Tibial nerve (tissue), 4 donors: ENCODE results near the gene RHBDD1. TPM values are rescaled to one million over a fixed set of nuclear protein-coding genes. Genes with fewer than 3 reads are reported as not detected.

ENCODE experiments used
- DNase-seq, 2 donors: peaks; one replicate each; pipeline ENCODE4 v3.0.0-alpha.2; 2019; ENCODE audit warnings: low spot score in 2 of 2
- H3K27ac ChIP-seq, 4 donors: fragments of 200-600 bp; sonication (generic) in 3 of 4; one replicate each; pipeline ENCODE4 v1.5.1; 2017 to 2019; ENCODE audit warnings: mild to moderate bottlenecking in 1 of 4
- H3K27me3 ChIP-seq, 2 donors: fragments of 200-600 bp; sonication (generic) in 1 of 2; one replicate each; pipeline versions ENCODE4 v1.5.1 to v1.6.0; 2017 to 2019
- H3K36me3 ChIP-seq, 3 donors: fragments of 200-600 bp; sonication (generic); one replicate each; pipeline ENCODE4 v1.5.1; 2018 to 2019
- H3K4me1 ChIP-seq, 4 donors: fragments of 200-600 bp; sonication (generic) in 3 of 4; one replicate each; pipeline ENCODE4 v1.5.1; 2017 to 2019
- H3K4me3 ChIP-seq, 4 donors: fragments of 200-600 bp; sonication (generic) in 3 of 4; one replicate each; pipeline ENCODE4 v1.5.1; 2017 to 2019; ENCODE audit warnings: mild to moderate bottlenecking in 1 of 4, moderate library complexity in 1 of 4
- H3K9me3 ChIP-seq, 4 donors: fragments of 200-600 bp; sonication (generic) in 3 of 4; one replicate each; pipeline ENCODE4 v1.5.1; 2017 to 2019
- EP300 ChIP-seq, 2 donors: sonication (generic); formaldehyde crosslinking; IDR thresholded peaks; one replicate each; pipeline ENCODE4 v1.6.1; 2017; ENCODE audit warnings: antibody characterized with exemption in 2 of 2, mild to moderate bottlenecking in 1 of 2
- POLR2A ChIP-seq, 2 donors: fragments of 450-650 bp; IDR thresholded peaks; one replicate each; pipeline ENCODE4 v1.6.1; 2017; ENCODE audit warnings: antibody characterized with exemption in 2 of 2, mild to moderate bottlenecking in 2 of 2, moderate library complexity in 2 of 2
- WGBS, 2 donors: methylation state at CpG; one replicate each; pipeline ENCODE4 v1.1.5; 2018; 5-methylcytosine and 5-hydroxymethylcytosine counted together
- total RNA-seq, 4 donors: library from RNA; depleted of rRNA; stranded (reverse); fragments of >200 nt; gene quantifications; one replicate each; pipeline ENCODE4 v1.1.0, GENCODE V29; 2016
- TF ChIP-seq, protein P1 (sequence below), 5 experiments: fragments of 200-600 bp in 3 of 5; fragments of 450-650 bp in 2 of 5; sonication (generic) in 3 of 5; IDR thresholded peaks; one replicate each; pipeline ENCODE4 v1.5.1; 2016 to 2019; ENCODE audit warnings: antibody characterized with exemption in 5 of 5, mild to moderate bottlenecking in 3 of 5, moderate library complexity in 2 of 5

Gene RHBDD1
- total RNA-seq, 4 donors from 2014 or later: 14.9 to 29.4 (median 25.0) TPM

DNA sequence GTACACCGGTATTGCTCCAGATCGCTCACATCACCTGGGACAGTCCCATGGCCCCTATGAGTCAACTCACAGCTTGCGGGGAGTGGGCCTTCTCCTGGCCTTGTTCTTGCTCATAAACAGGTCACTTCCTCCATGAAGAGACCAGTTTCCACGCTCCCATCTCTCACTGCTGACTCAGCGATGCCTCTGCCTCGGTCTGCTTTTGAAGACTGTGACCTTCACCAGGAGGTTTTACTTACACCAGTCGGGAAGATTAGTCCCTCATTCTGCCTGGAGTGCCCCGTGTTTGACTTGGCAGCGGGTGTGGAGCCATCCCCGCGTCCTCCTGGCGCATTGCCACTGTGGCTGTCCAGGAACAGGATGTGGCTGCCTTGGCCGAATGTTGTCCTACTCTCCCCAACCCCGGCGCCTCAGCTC lies 159.8 kb downstream of the RHBDD1 start:
- no peak for TF ChIP-seq POLR2A (IDR thresholded peaks at IDR 0.05)
- TF ChIP-seq EP300 (IDR thresholded peaks at IDR 0.05): no peak
- H3K27me3 ChIP-seq: no peaks in the 10 kb centered on the region
- H3K4me1 ChIP-seq: no peaks in the 10 kb centered on the region
- DNase-seq: no peak
- no peak overlapping the region for H3K4me3 ChIP-seq
- 82 to 90% methylated on average over 14 to 15 of the region's 15 CpGs for WGBS, 2 donors
- H3K9me3 ChIP-seq: no peaks in the 10 kb centered on the region
- H3K27ac ChIP-seq: no peak overlapping the region
- peaks cover 0 to 64% (median 0%) of the 10 kb centered on the region in 3 donors for H3K36me3 ChIP-seq

DNA sequence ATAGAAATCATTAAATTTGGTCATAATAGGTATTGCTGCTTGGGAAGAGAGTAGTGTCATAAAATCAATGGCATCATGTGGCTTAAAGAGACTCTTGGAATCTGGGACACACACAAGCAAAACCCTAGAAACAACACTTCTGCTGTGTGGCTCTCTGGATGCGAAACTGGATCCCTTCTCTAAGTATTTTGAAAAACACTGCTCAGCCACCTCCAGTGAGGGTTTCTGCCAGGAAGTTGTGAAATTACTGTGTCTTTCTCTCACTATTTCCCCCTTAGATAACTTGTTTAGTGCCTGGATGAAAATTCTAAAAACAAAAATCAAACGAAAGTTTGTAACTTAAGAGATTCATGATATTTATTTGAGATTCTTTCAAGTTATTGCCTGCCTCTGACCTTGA lies 163.8 kb downstream of the RHBDD1 start:
- no peak overlapping the region for H3K27ac ChIP-seq
- no peak for DNase-seq
- no peak for TF ChIP-seq POLR2A (IDR thresholded peaks at IDR 0.05)
- TF ChIP-seq EP300 (IDR thresholded peaks at IDR 0.05): no peak
- TF ChIP-seq, protein P1, sequence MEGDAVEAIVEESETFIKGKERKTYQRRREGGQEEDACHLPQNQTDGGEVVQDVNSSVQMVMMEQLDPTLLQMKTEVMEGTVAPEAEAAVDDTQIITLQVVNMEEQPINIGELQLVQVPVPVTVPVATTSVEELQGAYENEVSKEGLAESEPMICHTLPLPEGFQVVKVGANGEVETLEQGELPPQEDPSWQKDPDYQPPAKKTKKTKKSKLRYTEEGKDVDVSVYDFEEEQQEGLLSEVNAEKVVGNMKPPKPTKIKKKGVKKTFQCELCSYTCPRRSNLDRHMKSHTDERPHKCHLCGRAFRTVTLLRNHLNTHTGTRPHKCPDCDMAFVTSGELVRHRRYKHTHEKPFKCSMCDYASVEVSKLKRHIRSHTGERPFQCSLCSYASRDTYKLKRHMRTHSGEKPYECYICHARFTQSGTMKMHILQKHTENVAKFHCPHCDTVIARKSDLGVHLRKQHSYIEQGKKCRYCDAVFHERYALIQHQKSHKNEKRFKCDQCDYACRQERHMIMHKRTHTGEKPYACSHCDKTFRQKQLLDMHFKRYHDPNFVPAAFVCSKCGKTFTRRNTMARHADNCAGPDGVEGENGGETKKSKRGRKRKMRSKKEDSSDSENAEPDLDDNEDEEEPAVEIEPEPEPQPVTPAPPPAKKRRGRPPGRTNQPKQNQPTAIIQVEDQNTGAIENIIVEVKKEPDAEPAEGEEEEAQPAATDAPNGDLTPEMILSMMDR (IDR thresholded peaks at IDR 0.05): no peak
- 75 to 85% methylated on average over 2 of the region's 2 CpGs for WGBS, 2 donors
- peaks cover 0 to 50% (median 0%) of the 10 kb centered on the region in 3 donors for H3K36me3 ChIP-seq
- no peak overlapping the region for H3K4me3 ChIP-seq
- no peaks in the 10 kb centered on the region for H3K9me3 ChIP-seq
- no peaks in the 10 kb centered on the region for H3K27me3 ChIP-seq
- H3K4me1 ChIP-seq: no peaks in the 10 kb centered on the region

DNA sequence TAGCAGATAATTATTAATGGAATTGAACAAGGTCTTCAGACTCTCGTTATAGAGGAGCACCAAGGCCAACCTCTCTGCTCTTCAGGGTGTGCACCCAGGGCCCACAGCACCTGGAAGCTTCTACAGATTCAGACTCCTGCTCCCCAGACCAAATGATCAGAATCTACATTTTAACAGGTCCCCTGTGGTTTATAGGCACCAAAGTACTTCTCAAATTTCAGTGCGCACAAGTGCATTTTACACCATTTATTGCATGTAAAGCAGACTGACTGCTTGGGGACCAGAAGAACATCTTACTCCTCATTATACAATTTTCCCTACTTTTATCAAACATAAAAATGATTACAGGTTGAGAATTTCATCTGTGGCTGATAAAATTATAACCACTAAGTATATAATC lies 164.3 kb downstream of the RHBDD1 start:
- no peak for DNase-seq
- TF ChIP-seq, protein P1 (IDR thresholded peaks at IDR 0.05): no peak
- TF ChIP-seq POLR2A (IDR thresholded peaks at IDR 0.05) (no peak), EP300 (IDR thresholded peaks at IDR 0.05) (no peak)
- Histone ChIP-seq H3K27me3 (no peaks in the 10 kb centered on the region), H3K27ac (no peak overlapping the region), H3K9me3 (no peaks in the 10 kb centered on the region), H3K36me3 (peaks cover 0 to 49% (median 0%) of the 10 kb centered on the region in 3 donors), H3K4me1 (no peaks in the 10 kb centered on the region), H3K4me3 (no peak overlapping the region)
- 96 to 100% methylated on average over 2 of the region's 2 CpGs for WGBS, 2 donors

DNA sequence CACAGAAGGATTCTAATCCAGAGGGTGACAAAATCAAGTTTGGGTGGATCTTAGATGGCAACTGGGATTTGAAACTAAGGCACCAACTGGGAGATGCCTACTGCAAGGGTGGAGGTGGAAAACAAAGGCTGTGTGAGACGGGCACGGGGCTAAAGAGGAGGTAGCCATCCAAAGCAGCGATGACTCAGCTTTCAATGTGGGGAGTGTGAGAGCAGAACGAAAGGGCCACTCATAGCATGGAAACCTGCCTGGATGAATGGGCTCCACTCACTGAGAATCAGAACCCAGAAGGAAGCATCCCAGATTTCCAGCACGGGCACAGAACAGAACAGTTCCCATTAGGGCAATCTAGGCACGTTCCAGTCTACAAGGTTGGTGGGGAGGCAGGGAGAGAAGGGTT lies 168.6 kb downstream of the RHBDD1 start:
- Histone ChIP-seq H3K4me3 (no peak overlapping the region), H3K9me3 (no peaks in the 10 kb centered on the region), H3K27me3 (no peaks in the 10 kb centered on the region), H3K27ac (no peak overlapping the region), H3K36me3 (peaks cover 0 to 16% (median 0%) of the 10 kb centered on the region in 3 donors), H3K4me1 (no peaks in the 10 kb centered on the region)
- WGBS, 2 donors: 80 to 86% methylated on average over 6 of the region's 6 CpGs
- no peak for TF ChIP-seq POLR2A (IDR thresholded peaks at IDR 0.05)
- TF ChIP-seq EP300 (IDR thresholded peaks at IDR 0.05): no peak
- TF ChIP-seq, protein P1 (IDR thresholded peaks at IDR 0.05): no peak
- no peak for DNase-seq

DNA sequence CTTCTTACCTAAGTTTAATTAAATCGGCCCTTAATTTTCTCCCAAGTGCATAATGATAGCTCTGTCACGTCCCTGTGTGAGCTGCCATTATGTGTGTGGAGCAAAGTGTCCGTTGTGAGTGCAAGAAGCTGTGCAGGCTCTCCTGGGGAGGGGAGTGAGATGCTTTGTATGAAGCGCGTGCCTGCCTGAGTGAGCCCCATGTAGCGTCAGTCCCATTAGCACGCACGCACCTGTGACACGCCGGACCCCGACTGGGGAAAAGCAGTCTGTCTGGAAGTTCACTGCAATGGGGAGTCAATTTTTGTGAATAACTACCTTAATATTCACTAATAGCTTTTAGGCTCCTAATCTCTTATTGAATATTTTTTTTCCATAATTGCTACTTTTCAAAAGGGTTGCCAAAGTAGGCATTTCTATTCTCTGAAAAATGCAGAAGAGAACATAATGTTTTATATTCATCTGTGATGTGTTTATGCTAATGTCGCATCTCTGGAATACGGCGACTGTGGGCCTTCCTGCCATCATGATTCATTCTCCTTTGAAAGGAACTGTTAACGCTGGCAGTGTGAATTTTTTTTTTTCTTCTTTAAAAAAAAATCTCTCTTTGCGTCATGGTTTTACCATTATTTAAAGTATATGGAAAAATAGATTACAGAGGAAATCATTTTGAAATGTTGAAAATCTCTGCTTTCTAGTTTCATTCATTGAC lies 170.5 kb downstream of the RHBDD1 start:
- Histone ChIP-seq H3K27me3 (no peaks in the 10 kb centered on the region), H3K36me3 (no peaks in the 10 kb centered on the region), H3K27ac (no peak overlapping the region), H3K4me1 (no peaks in the 10 kb centered on the region), H3K4me3 (no peak overlapping the region), H3K9me3 (no peaks in the 10 kb centered on the region)
- TF ChIP-seq, protein P1 (IDR thresholded peaks at IDR 0.05): no peak
- TF ChIP-seq POLR2A (IDR thresholded peaks at IDR 0.05) (no peak), EP300 (IDR thresholded peaks at IDR 0.05) (no peak)
- 78 to 79% methylated on average over 16 of the region's 16 CpGs for WGBS, 2 donors
- DNase-seq: no peak
